Body of pancreas (tissue), 4 donors: Measurements from ENCODE around the gene ARMH1.

Experiments
- POLR2A ChIP-seq, 3 donors: fragments of 450-650 bp; IDR thresholded peaks; one replicate each; pipeline ENCODE4 v1.6.1; 2016; ENCODE audit warnings: antibody characterized with exemption in 3 of 3, mild to moderate bottlenecking in 2 of 3
- TF ChIP-seq, protein P1 (sequence below), 7 experiments: fragments of 450-650 bp in 4 of 7; fragments of 200-600 bp in 3 of 7; sonication (generic) in 3 of 7; IDR thresholded peaks; one replicate each; pipeline ENCODE4 v1.5.1; 2016 to 2019; ENCODE audit warnings: antibody characterized with exemption in 7 of 7

DNA sequence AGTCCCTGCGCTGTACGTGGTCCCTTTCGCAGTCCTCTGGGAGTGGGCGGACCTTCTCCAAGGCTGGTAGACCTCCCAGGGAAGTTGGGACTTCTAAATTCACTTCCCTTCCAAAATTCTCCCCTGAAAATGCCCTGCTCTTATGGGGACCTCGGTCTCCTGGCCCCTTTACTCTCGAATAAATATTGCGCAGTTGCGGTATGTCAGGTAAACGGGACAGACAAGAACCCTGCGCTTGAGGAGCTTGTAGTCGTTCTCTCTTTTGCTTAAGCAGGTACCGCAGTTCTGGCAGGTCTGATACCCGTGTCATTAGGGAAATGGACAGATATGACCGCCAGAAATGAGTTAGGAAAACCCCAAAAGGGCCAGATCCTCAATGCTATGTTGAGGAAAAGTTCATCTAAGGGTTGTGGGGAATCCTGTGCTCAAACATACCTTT lies 65.7 kb downstream of the ARMH1 start:
- TF ChIP-seq, protein P1, sequence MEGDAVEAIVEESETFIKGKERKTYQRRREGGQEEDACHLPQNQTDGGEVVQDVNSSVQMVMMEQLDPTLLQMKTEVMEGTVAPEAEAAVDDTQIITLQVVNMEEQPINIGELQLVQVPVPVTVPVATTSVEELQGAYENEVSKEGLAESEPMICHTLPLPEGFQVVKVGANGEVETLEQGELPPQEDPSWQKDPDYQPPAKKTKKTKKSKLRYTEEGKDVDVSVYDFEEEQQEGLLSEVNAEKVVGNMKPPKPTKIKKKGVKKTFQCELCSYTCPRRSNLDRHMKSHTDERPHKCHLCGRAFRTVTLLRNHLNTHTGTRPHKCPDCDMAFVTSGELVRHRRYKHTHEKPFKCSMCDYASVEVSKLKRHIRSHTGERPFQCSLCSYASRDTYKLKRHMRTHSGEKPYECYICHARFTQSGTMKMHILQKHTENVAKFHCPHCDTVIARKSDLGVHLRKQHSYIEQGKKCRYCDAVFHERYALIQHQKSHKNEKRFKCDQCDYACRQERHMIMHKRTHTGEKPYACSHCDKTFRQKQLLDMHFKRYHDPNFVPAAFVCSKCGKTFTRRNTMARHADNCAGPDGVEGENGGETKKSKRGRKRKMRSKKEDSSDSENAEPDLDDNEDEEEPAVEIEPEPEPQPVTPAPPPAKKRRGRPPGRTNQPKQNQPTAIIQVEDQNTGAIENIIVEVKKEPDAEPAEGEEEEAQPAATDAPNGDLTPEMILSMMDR (IDR thresholded peaks at IDR 0.05) = no peak
- no peak for TF ChIP-seq POLR2A (IDR thresholded peaks at IDR 0.05)
